CD4-positive, alpha-beta T cell treated with Interleukin-4 for 4 hours (primary cell): ENCODE results near the gene CCDC33.
"Not testable (repeated sequence)": the region's sequence is repeated elsewhere in the genome, so short reads cannot be mapped to it uniquely, and the experiment has no call there.

Source experiments
- DNase-seq: peaks from one replicate; pipeline ENCODE4 v3.0.0-alpha.2; 2020

CCDC33 gene

GRCh38 chr15:74337607-74338211 lies 101.6 kb downstream of the CCDC33 start:
- no peak for DNase-seq

GRCh38 chr15:74338676-74339075 lies 102.5 kb downstream of the CCDC33 start:
- DNase-seq, result no peak

GRCh38 chr15:74339371-74339770 lies 103.2 kb downstream of the CCDC33 start:
- DNase-seq, result no peak

- no peak for DNase-seq
Observed at GRCh38 chr15:74340150-74340549, 104.0 kb downstream of the CCDC33 start.

- no peak for DNase-seq
Observed at GRCh38 chr15:74343127-74343796, 107.1 kb downstream of the CCDC33 start.

GRCh38 chr15:74343797-74344127 lies 107.6 kb downstream of the CCDC33 start:
- no peak for DNase-seq

- no peak for DNase-seq
Observed at GRCh38 chr15:74345051-74345450, 108.9 kb downstream of the CCDC33 start.

- DNase-seq, result no peak
Observed at GRCh38 chr15:74347757-74348250, 111.7 kb downstream of the CCDC33 start.

- DNase-seq, result no peak
Observed at GRCh38 chr15:74349241-74349778, 113.2 kb downstream of the CCDC33 start.

GRCh38 chr15:74350295-74351275 lies 114.5 kb downstream of the CCDC33 start:
- DNase-seq, result no peak

- DNase-seq, result no peak
Observed at GRCh38 chr15:74351670-74352069, 115.5 kb downstream of the CCDC33 start.

- DNase-seq, result no peak
Observed at GRCh38 chr15:74352393-74352910, 116.3 kb downstream of the CCDC33 start.

GRCh38 chr15:74353992-74354391 lies 117.9 kb downstream of the CCDC33 start:
- DNase-seq, result not testable (repeated sequence)

GRCh38 chr15:74356050-74356449 lies 119.9 kb downstream of the CCDC33 start:
- not testable (repeated sequence) for DNase-seq

- DNase-seq, result not testable (repeated sequence)
Observed at GRCh38 chr15:74357514-74357913, 121.4 kb downstream of the CCDC33 start.

- DNase-seq, result not testable (repeated sequence)
Observed at GRCh38 chr15:74359376-74359775, 123.2 kb downstream of the CCDC33 start.

GRCh38 chr15:74360855-74361254 lies 124.7 kb downstream of the CCDC33 start:
- DNase-seq, result not testable (repeated sequence)

GRCh38 chr15:74362482-74362881 lies 126.4 kb downstream of the CCDC33 start:
- DNase-seq, result no peak

- DNase-seq, result no peak
Observed at GRCh38 chr15:74364936-74365597, 128.9 kb downstream of the CCDC33 start.

- DNase-seq, result no peak
Observed at GRCh38 chr15:74365598-74366445, 129.7 kb downstream of the CCDC33 start.

- DNase-seq, result no peak
Observed at GRCh38 chr15:74367296-74367854, 131.2 kb downstream of the CCDC33 start, which contains the start of gene CYP11A1. Gene CYP11A1, minus strand, starts transcription at chr15:74367646. Its CDS starts 61 bp downstream, at chr15:74367585.
